Peyer's patch (tissue), 4 donors: ENCODE results near the gene TBCC.
A peak's percentile ranks its signal among the peaks of the same experiment; 100 is the strongest.

Source experiments
- CTCF ChIP-seq, 6 experiments: fragments of 450-650 bp in 4 of 6; fragments of 200-600 bp in 2 of 6; sonication (generic) in 1 of 6; IDR thresholded peaks; one replicate each; pipeline ENCODE4 v1.5.1; 2017 to 2019; ENCODE audit warnings: antibody characterized with exemption in 6 of 6, mild to moderate bottlenecking in 3 of 6, moderate library complexity in 1 of 6
- POLR2A ChIP-seq, 2 donors: fragments of 450-650 bp; IDR thresholded peaks; one replicate each; pipeline ENCODE4 v1.5.1; 2017; ENCODE audit warnings: antibody characterized with exemption in 2 of 2, mild to moderate bottlenecking in 2 of 2, moderate library complexity in 2 of 2

- TF ChIP-seq CTCF (IDR thresholded peaks at IDR 0.05) (no peak), POLR2A (IDR thresholded peaks at IDR 0.05) (peak in 1 of 2 donors; percentile 26)
Measured at GRCh38 chr6:42783177-42783875, 37.4 kb upstream of the TBCC start.
